Activated naive CD4-positive, alpha-beta T cell treated with anti-CD3 and anti-CD28 coated beads, Interleukin-2, amount 10 ng/mL, durations not matched to agents 7 days and 5 days (primary cell): ENCODE data around the gene A4GNT.
"Not testable (repeated sequence)": the region's sequence is repeated elsewhere in the genome, so short reads cannot be mapped to it uniquely, and the experiment has no call there.

Source experiments
- CTCF ChIA-PET: fragments of 350-600 bp; sonication (Branson Sonifier 250); formaldehyde crosslinking; loops from one replicate; lab custom pipeline; 2021; ENCODE audit warnings: antibody characterized with exemption; lab: Charles Lee
- DNase-seq: peaks from one replicate; pipeline ENCODE4 v3.0.0-alpha.2; 2020
- H3K27ac Mint-ChIP-seq: one replicate; pipeline ENCODE4 v1.8.0; 2021; ENCODE audit warnings: mild to moderate bottlenecking, moderate library complexity, mixed read lengths
- H3K27me3 Mint-ChIP-seq: one replicate; pipeline ENCODE4 v1.8.0; 2021; ENCODE audit warnings: mild to moderate bottlenecking, mixed read lengths
- H3K36me3 Mint-ChIP-seq: one replicate; pipeline ENCODE4 v1.8.0; 2021; ENCODE audit warnings: mixed read lengths
- H3K4me1 Mint-ChIP-seq: one replicate; pipeline ENCODE4 v1.8.0; 2021; ENCODE audit warnings: mixed read lengths
- H3K4me3 Mint-ChIP-seq: one replicate; pipeline ENCODE4 v1.8.0; 2021; ENCODE audit warnings: mild to moderate bottlenecking, moderate library complexity, mixed read lengths
- H3K9me3 Mint-ChIP-seq: one replicate; pipeline ENCODE4 v1.8.0; 2021; ENCODE audit warnings: mixed read lengths

Gene A4GNT

DNA sequence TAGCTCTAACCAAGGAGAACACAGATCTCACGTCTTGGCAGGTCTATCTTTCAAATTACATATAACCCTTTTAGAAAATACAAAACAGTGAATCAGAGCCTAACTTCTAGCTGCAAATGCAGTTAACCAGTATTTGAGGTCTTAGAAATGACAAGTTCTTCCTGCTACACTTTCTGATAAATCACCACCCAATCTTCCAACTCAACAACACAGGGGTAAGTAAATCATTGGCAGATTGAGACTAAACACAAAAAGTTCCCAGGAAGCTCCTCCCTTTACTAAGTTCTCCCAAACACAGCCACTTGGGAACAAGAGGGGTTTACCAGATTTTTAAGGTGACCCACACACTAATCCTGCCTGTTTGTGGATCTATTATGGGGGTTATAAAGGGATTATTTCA lies at the start of gene A4GNT:
A4GNT (minus strand) TSS at position 152 of the 400 bp plus-strand sequence. CDS start 1,134 bp downstream, outside the sequence.
- Mint-ChIP-seq H3K27me3 (peaks cover 28% of the 10 kb centered on the region), H3K4me3 (no peak within 1 kb of the TSS), H3K9me3 (no peaks in the 10 kb centered on the region), H3K4me1 (no peaks in the 10 kb centered on the region), H3K27ac (no peak within 1 kb of the TSS), H3K36me3 (no peaks in the 10 kb centered on the region)
- CTCF ChIA-PET = interaction anchor here (0.7 kb wide), 1 partner anchor 50 kb away, joined by 3 read pairs; no protein-coding TSS in a partner anchor
- no peak for DNase-seq

DNA sequence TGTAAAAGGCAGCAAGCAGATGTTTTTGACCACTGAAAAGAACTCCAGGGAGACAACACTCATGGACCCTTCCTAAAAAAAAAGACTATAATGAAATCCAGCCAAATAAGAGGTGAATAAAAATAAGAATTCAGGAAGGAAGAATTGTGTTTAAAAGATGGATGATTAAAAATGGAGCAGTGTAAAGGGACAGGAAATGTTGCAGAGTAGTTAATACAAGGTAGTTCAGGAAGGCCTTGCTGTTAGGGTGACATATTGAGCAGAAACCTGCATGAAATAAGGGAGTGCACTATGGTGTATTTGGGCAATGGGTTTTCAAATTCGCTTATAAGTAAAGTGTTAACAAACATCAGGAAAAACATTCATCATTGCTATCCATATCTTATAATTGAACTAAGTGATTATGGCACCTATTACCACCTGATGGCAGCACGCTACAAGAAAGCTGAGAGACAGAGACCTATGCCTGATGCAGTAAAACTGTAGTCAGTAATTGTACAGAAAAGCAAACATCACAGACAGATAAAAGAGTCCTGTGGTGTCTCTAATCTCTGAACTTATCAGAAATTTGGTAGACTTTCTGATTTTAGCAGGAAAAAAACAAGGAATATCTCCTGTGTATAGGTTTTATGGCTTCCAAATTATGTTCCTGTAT lies 48.3 kb upstream of the A4GNT start:
- peak; percentile 60 for DNase-seq
- Mint-ChIP-seq H3K27ac (no peak overlapping the region), H3K36me3 (no peaks in the 10 kb centered on the region)

DNA sequence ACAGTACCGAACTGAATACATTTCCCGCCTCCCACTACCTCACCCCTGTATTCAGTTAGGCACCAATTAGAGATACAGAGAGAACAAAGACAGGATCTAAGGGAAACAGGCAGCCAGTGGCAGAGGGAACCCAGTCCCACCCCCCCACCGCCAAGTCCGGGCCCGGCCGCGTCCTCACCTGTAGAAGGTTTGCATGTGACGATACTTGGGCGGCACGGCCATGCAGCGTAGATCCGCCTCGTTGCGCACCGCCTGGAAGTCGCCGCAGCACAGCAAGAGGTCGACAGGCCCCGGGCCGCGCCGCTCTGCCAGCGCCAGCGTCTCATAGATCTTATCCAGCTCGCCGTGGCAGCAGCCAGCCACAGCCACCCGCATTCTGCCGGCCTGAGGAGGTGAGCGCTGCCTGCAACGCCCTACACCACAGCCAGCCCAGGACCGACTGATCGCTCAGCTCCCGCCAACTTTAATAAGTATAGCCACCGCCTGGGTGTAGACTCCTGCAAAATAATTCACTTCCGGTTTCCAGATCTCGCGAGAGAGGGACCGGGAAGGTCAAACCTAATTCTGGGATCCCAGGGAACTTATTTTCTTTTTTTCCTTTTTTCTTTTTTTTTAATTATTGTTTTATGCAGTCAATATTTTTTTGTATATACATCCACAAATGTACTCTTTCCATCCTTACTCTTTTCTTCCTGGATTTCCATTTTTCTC lies 42.4 kb upstream of the A4GNT start, which contains the start of gene DBR1:
DBR1 (minus strand) TSS at position 501 of the 711 bp plus-strand sequence; CDS start at position 375, 126 bp downstream.
- Mint-ChIP-seq H3K27me3 (peaks cover 8% of the 10 kb centered on the region), H3K9me3 (no peaks in the 10 kb centered on the region), H3K27ac (peak within 1 kb of the TSS; percentile 98), H3K4me1 (peaks cover 38% of the 10 kb centered on the region), H3K4me3 (peak within 1 kb of the TSS; percentile 96), H3K36me3 (peaks cover 17% of the 10 kb centered on the region)
- DNase-seq = peak; percentile 83
- CTCF ChIA-PET = interaction anchor here (0.6 to 2.3 kb wide), 5 partner anchors 12 to 741 kb away, joined by 3 to 7 read pairs (median 3); partner anchors contain the start of gene ARMC8

More for the DNA sequence above, 48.3 kb upstream of the A4GNT start:
- no peaks in the 10 kb centered on the region for H3K9me3 Mint-ChIP-seq
- H3K27me3 Mint-ChIP-seq = peaks cover 28% of the 10 kb centered on the region
- H3K4me1 Mint-ChIP-seq = no peaks in the 10 kb centered on the region
- H3K4me3 Mint-ChIP-seq = no peak overlapping the region
- CTCF ChIA-PET = interaction anchor here (0.7 to 4.2 kb wide), 5 partner anchors 16 to 735 kb away, joined by 3 to 19 read pairs (median 3); no protein-coding TSS in a partner anchor

DNA sequence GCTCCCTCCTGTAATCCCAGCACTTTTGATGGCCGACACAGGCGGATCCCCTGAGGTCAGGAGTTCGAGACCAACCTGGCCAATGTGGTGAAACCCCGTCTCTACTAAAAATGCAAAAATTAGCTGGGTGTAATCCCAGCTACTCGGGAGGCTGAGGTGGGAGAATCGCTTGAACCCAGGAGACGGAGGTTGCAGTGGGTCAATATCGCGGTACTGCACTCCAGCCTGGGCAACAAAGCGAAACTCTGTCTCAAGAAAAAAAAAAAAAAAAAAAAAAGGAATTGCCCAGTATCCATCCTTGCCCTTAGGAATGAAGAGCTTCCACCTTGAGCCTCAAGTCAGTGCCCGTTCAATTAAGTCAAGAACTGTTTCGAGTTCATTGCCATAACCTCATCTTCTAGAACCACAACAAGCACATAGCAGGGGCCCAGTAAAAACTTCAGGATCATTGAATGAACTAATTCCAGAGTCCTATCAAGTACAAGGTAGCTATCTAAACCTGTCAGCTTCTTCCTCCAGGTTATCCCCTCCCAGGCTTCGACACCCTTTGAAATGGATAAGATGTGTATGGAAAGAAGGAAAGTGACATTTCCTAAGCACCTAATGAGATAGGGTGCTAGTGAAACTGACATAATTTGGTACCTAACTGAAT lies 41.7 kb upstream of the A4GNT start:
- no peak for DNase-seq
- Mint-ChIP-seq H3K4me1 (peaks cover 38% of the 10 kb centered on the region), H3K36me3 (peaks cover 20% of the 10 kb centered on the region), H3K4me3 (peak overlapping the region; percentile 96), H3K9me3 (no peaks in the 10 kb centered on the region), H3K27me3 (peaks cover 5% of the 10 kb centered on the region), H3K27ac (peak overlapping the region; percentile 98)
- CTCF ChIA-PET = interaction anchor here (0.6 to 2.3 kb wide), 5 partner anchors 13 to 157 kb away, joined by 3 to 7 read pairs (median 3); partner anchors contain the start of gene ARMC8

DNA sequence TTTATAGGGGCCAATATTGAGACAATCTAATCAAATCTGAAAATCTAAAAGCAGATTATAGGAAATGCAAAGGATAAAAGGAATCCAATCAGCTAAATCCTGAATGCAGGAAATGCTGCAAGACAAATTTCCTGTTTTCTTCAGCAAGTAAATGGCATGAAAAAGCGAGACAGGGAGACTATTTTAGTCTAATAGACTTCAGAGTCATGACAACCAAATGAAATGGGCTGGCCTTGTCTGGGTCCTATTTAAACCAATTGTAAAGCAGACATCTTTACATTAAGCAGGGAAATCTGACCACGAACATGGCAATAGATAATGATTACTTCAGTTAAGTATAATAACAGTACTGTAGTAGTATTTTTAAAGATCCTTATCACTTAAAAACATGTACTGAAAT lies 40.4 kb upstream of the A4GNT start:
- Mint-ChIP-seq H3K36me3 (peaks cover 21% of the 10 kb centered on the region), H3K27ac (peak overlapping the region; percentile 49)

DNA sequence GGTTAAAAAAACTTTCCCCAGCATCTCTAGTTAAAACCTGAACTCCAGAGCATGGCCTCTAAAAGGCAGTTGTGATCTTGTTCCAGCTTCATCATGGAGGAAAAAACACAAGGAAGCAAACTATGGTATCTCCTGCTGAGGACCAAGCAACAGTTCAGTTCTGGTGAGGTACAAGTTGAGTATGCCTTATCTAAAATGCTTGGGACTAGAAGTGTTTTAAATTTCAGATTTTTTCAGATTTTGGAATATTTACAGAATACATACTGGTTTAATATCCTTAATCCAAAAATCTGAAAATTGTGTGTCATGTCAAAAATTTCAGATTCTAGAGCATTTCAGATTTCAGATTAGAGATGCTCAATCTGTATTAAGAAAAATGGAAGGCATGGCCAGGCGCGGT lies 32.9 kb upstream of the A4GNT start:
- no peak for DNase-seq
- CTCF ChIA-PET = no interaction called here
- no peak overlapping the region for H3K27ac Mint-ChIP-seq
- no peaks in the 10 kb centered on the region for H3K27me3 Mint-ChIP-seq
- H3K9me3 Mint-ChIP-seq = no peaks in the 10 kb centered on the region
- peaks cover 47% of the 10 kb centered on the region for H3K36me3 Mint-ChIP-seq
- H3K4me1 Mint-ChIP-seq = no peaks in the 10 kb centered on the region
- no peak overlapping the region for H3K4me3 Mint-ChIP-seq

More for the DNA sequence above, 40.4 kb upstream of the A4GNT start:
- DNase-seq = no peak
- Mint-ChIP-seq H3K4me1 (peaks cover 38% of the 10 kb centered on the region), H3K4me3 (peak overlapping the region; percentile 47), H3K9me3 (no peaks in the 10 kb centered on the region), H3K27me3 (no peaks in the 10 kb centered on the region)
- CTCF ChIA-PET = interaction anchor here (0.6 to 2.3 kb wide), 3 partner anchors 13 to 158 kb away, joined by 3 to 7 read pairs (median 4); partner anchors contain the start of gene ARMC8

DNA sequence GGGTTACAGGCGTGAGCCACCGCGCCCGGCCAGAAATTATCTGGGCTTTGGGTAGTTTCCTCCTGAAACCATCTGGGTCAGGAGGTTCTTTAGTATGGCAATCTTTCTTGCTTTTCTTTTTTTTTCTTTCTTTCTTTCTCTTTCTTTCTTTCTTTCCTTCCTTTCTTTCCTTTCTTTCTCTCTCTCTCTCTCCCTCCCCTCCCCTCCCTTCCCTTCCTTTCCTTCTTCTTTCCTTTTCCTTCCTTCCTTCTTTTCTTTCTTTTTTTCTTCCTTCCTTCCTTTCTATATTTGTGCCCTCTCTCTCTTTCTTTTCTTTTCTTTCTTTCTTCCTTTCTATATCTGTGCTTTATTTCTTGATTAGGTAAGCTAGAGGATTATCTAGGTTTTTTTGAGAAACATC lies 25.6 kb upstream of the A4GNT start:
- Mint-ChIP-seq H3K27me3 (peaks cover 6% of the 10 kb centered on the region), H3K27ac (no peak overlapping the region), H3K9me3 (peaks cover 6% of the 10 kb centered on the region), H3K4me3 (no peak overlapping the region), H3K36me3 (peaks cover 16% of the 10 kb centered on the region), H3K4me1 (no peaks in the 10 kb centered on the region)
- CTCF ChIA-PET = no interaction called here
- no peak for DNase-seq

DNA sequence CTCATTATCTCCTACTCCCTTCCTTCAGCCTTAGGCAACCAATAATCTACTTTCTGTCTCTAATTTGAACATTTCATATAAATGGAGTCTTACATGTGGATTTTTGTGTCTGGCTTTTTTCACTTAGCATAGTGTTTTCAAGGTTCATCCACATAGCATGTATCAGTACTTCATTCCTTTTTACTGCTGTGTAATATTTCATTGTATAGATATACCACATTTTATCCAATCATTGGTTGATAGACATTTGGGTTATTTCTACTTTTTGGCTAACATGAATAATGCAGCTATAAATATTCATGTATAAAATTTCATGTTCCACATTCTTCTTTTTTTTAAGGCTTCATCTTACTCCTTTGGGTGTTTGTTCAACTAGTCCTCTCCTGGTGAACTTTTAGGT lies 22.3 kb upstream of the A4GNT start:
- H3K4me3 Mint-ChIP-seq = no peak overlapping the region
- no peaks in the 10 kb centered on the region for H3K4me1 Mint-ChIP-seq
- CTCF ChIA-PET = no interaction called here
- H3K27me3 Mint-ChIP-seq = peaks cover 12% of the 10 kb centered on the region
- H3K9me3 Mint-ChIP-seq = peaks cover 6% of the 10 kb centered on the region
- H3K27ac Mint-ChIP-seq = no peak overlapping the region
- no peak for DNase-seq
- H3K36me3 Mint-ChIP-seq = peaks cover 1% of the 10 kb centered on the region

DNA sequence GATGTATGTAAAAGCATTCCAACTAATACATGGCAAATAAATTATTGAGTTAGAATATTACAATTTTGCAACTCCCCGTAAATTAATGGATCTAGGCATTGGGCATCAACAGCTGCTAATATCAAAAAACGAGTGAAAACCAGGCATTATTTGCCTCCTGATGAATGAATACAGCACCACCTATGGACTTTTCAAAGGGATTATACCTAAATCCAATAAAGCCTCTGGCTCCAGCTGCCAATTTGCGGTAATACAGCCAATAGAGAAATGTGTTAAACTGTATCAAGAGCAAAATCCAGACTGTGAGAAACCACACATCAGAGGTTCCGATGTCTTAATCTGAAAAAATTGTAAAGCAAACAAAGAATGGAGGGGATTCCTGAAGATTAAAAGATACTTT lies 16.3 kb upstream of the A4GNT start:
- no peak overlapping the region for H3K4me3 Mint-ChIP-seq
- peaks cover 2% of the 10 kb centered on the region for H3K9me3 Mint-ChIP-seq
- peaks cover 6% of the 10 kb centered on the region for H3K27me3 Mint-ChIP-seq
- H3K36me3 Mint-ChIP-seq = peaks cover 1% of the 10 kb centered on the region
- H3K4me1 Mint-ChIP-seq = no peaks in the 10 kb centered on the region
- no peak overlapping the region for H3K27ac Mint-ChIP-seq
- no peak for DNase-seq
- CTCF ChIA-PET = no interaction called here

DNA sequence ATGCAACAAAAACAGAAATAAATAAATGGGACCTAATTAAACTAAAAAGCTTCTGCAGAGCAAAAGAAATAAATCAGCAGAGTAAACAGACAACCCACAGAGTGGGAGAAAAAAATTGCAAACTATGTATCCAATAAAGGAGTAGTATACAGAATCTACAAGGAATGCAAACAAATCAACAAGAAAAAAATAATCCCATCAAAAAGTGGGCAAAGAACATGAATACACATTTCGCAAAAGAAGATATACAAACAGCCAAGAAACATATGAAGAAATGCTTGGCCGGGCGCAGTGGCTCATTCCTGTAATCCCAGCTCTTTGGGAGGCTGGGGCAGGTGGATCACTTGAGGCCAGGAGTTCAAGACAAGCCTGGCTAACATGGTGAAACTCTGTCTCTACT lies 10.0 kb upstream of the A4GNT start:
- peaks cover 12% of the 10 kb centered on the region for H3K27me3 Mint-ChIP-seq
- CTCF ChIA-PET, DNase-seq, H3K27ac Mint-ChIP-seq, H3K36me3 Mint-ChIP-seq, H3K4me1 Mint-ChIP-seq, H3K9me3 Mint-ChIP-seq, H3K4me3 Mint-ChIP-seq: not testable (repeated sequence)

DNA sequence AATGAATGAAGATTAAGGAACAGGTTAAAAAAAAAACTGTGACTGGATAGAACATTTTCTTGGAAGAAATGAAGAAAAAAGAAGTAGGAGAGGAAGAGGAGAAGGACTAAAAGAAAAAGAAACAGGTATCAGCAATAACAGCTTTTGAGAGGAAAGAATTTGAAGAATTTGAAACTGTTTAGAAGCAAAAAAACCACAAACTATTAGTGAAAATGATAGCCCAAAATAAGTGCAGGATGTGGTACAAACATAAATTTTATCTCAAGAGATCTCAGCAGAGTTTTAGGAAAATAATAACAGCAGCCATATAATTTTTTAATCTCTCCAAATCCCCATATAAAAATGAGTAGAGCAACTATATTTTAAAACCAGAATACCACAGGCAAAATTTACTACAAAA lies 8.8 kb upstream of the A4GNT start:
- peaks cover 17% of the 10 kb centered on the region for H3K27me3 Mint-ChIP-seq
- peaks cover 4% of the 10 kb centered on the region for H3K4me1 Mint-ChIP-seq
- no peaks in the 10 kb centered on the region for H3K9me3 Mint-ChIP-seq
- no peak overlapping the region for H3K4me3 Mint-ChIP-seq
- H3K36me3 Mint-ChIP-seq = no peaks in the 10 kb centered on the region
- no peak for DNase-seq
- no peak overlapping the region for H3K27ac Mint-ChIP-seq
- CTCF ChIA-PET = no interaction called here

DNA sequence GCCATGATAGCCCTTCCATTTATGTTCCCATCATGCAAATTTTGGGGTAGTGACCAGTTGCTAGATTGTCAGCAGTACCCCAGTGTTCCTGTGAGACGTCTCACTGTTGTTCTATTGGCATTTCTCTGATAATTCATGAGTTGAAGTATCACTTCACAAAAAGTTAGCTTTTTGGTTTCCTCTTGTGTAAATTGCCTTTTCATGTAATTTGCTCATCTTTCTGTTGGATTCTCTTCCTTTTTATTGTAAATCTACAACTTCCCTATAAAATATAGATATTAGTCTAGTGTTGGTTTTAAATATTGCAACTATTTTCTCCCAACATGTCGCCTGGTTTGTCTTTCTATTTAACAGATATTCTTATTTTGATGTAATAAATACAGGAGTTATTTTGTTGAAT lies 7.5 kb upstream of the A4GNT start:
- no peak for DNase-seq
- H3K9me3 Mint-ChIP-seq = no peaks in the 10 kb centered on the region
- H3K4me3 Mint-ChIP-seq = no peak overlapping the region
- peaks cover 17% of the 10 kb centered on the region for H3K27me3 Mint-ChIP-seq
- no peaks in the 10 kb centered on the region for H3K36me3 Mint-ChIP-seq
- H3K27ac Mint-ChIP-seq = no peak overlapping the region
- peaks cover 4% of the 10 kb centered on the region for H3K4me1 Mint-ChIP-seq
- CTCF ChIA-PET = no interaction called here

DNA sequence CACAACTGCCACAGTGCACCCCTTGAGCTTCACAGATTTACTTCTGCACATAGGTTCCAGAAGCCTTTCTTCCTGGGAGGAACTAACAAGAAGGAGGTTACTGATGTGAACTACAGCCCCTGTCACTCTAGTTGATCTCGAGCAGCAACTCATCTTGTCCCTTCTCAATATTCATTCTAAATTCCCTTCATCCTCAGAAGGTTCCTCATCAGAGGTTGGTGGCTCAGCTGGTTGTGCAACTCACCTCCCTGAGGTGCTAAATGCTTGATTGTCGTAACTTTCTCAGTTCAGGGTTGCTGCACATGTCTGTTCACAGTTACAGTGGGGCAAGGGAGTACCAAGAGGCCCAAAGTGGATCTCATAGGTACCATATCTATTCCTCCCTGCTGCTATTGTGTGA lies 5.7 kb upstream of the A4GNT start:
- Mint-ChIP-seq H3K27me3 (peaks cover 19% of the 10 kb centered on the region), H3K36me3 (no peaks in the 10 kb centered on the region), H3K4me1 (peaks cover 4% of the 10 kb centered on the region), H3K4me3 (no peak overlapping the region), H3K9me3 (no peaks in the 10 kb centered on the region), H3K27ac (no peak overlapping the region)
- CTCF ChIA-PET = no interaction called here
- no peak for DNase-seq

DNA sequence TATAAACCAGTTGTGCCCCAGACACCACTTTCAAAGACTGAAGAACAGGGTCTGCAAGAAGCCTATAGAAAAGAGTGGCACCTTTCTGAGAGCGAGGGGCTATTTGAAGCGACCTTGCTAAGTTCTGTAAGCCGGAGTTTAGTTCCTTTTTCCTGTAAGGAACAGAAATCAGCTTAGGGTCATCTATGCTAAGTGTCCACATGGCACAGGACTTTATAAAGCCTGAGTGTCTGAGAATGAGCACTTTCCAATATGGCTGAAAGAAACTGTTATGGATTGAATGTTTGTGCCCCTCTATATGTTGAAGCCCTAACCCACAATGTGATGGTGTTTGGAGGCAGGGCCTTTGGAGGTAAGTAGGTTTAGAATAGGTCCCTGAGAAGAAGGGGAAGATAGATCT lies 4.0 kb upstream of the A4GNT start:
- Mint-ChIP-seq H3K4me1 (peaks cover 4% of the 10 kb centered on the region), H3K27ac (no peak overlapping the region), H3K4me3 (no peak overlapping the region), H3K9me3 (no peaks in the 10 kb centered on the region), H3K27me3 (peaks cover 20% of the 10 kb centered on the region), H3K36me3 (no peaks in the 10 kb centered on the region)
- DNase-seq = no peak
- CTCF ChIA-PET = no interaction called here
